ENCODE measurements around the gene GALNT2. TPM values are rescaled to one million over a fixed set of nuclear protein-coding genes. Genes with fewer than 3 reads are reported as not detected.

GALNT2 gene
- total and polyA plus RNA-seq, 2 of the 13 experiments (the other 11 are each of a cell fraction or from before 2014, with no cell fraction given) = 39.3 to 39.6 TPM

DNA sequence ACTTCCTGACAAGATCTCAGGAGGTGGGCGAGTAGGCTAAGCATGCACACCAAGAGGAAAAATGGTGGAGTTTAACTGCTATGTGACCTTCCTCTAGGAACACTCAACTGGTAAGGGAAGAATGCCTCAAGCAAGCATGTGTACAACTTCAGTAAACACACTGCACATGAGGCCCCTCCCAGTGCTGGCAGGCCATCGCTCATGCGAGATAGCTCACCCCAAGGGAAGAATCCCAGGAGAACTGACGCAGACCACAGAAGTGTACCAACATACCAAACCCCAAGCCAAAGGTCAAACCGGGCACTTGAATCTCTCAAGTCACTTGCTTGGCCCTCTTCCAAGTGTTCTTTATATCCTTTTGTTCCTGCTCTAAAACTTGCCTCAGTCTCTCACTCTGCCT, 40.5 kb upstream of the GALNT2 start (continued):
- TF ChIP-seq, protein P1, sequence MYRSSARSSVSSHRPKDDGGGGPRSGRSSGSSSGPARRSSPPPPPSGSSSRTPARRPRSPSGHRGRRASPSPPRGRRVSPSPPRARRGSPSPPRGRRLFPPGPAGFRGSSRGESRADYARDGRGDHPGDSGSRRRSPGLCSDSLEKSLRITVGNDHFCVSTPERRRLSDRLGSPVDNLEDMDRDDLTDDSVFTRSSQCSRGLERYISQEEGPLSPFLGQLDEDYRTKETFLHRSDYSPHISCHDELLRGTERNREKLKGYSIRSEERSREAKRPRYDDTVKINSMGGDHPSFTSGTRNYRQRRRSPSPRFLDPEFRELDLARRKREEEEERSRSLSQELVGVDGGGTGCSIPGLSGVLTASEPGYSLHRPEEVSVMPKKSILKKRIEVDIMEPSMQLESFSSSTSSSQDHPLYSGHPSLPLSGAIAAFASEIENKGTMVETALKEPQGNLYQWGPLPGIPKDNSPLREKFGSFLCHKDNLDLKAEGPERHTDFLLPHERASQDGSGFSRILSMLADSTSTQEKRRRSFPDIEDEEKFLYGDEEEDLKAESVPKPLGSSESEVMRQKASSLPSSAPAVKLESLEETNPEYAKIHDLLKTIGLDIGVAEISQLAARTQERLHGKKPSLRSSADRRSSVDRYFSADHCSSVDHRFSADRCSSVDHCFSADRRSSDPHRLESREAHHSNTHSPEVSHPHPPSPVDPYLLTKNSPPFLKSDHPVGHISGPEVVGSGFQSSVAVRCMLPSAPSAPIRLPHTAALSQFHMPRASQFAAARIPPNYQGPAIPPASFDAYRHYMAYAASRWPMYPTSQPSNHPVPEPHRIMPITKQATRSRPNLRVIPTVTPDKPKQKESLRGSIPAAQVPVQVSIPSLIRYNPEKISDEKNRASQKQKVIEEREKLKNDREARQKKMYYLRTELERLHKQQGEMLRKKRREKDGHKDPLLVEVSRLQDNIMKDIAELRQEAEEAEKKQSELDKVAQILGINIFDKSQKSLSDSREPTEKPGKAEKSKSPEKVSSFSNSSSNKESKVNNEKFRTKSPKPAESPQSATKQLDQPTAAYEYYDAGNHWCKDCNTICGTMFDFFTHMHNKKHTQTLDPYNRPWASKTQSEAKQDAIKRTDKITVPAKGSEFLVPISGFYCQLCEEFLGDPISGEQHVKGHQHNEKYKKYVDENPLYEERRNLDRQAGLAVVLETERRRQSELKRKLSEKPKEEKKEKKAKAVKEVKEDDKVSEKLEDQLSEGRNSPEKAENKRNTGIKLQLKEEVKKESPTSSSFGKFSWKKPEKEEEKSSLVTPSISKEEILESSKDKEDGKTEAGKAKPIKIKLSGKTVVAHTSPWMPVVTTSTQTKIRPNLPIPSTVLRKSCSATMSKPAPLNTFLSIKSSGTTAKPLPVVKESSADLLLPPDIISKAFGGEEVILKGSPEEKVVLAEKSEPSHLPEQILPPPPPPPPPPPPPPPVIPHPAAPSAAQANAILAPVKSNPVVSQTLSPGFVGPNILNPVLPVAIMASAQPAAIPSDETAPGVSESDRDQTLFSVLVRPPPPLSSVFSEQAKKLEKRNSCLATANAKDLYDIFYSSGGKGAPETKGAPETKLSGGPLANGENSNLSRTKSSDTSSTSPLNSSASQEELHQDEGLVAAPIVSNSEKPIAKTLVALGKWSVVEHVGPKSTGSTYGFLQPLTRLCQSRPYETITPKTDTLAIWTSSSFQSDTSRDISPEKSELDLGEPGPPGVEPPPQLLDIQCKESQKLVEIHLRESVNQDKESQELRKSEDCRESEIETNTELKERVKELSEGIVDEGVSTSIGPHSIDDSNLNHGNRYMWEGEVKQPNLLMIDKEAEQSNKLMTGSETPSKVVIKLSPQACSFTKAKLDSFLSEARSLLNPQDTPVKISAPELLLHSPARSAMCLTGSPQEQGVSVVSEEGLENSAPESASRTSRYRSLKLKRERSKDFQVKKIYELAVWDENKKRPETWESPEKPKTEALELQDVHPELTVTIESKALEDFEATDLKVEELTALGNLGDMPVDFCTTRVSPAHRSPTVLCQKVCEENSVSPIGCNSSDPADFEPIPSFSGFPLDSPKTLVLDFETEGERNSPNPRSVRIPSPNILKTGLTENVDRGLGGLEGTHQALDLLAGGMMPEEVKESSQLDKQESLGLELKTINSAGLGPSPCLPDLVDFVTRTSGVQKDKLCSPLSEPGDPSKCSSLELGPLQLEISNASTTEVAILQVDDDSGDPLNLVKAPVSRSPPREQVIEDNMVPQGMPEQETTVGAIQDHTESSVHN (CRISPR knock-in tag; IDR thresholded peaks at IDR 0.05) = no peak
- TF ChIP-seq ZNF264 (CRISPR knock-in tag; IDR thresholded peaks at IDR 0.05) (no peak), ZBTB21 (CRISPR knock-in tag; IDR thresholded peaks at IDR 0.05) (no peak), ZNF678 (CRISPR knock-in tag; IDR thresholded peaks at IDR 0.05) (no peak), PCBP2 (optimal IDR thresholded peaks at IDR 0.05; ENCODE audit: low read depth, low read length, poor library complexity, severe bottlenecking) (no peak)

Measured in HepG2 (cell line).